Kidney (tissue), 22 donors: ENCODE data around the gene ZBTB9. TPM values are rescaled to one million over a fixed set of nuclear protein-coding genes. Genes with fewer than 3 reads are reported as not detected.

Experiments used
- DNase-seq, 5 donors: peaks; one replicate each; pipeline ENCODE4 v3.0.0-alpha.2; 2013 to 2020
- FAIRE-seq: peaks from 2 replicates; lab custom pipeline; 2012; peaks lifted over from hg19 to GRCh38; lab: Jason Lieb, UNC
- H3K27ac ChIP-seq, 2 donors: one replicate each; pipeline ENCODE4 v1.7.0; 2013; ENCODE audit warnings: low read depth in 2 of 2, low read length in 2 of 2, inconsistent platforms in 1 of 2
- H3K27me3 ChIP-seq: one replicate; pipeline ENCODE4 v1.7.1; 2013; ENCODE audit warnings: low read length, inconsistent platforms; ENCODE audit not compliant: control insufficient read depth, insufficient read depth
- H3K36me3 ChIP-seq, 3 donors: one replicate each; pipeline versions ENCODE4 v1.7.0 to v1.7.1; 2013; ENCODE audit warnings: low read length in 3 of 3, control low read depth in 1 of 3, inconsistent platforms in 1 of 3; ENCODE audit not compliant: insufficient read depth in 3 of 3, control insufficient read depth in 2 of 3
- H3K4me1 ChIP-seq, 3 donors: one replicate each; pipeline versions ENCODE4 v1.7.0 to v1.7.1; 2013; ENCODE audit warnings: low read length in 3 of 3, inconsistent platforms in 1 of 3, low read depth in 1 of 3; ENCODE audit not compliant: control insufficient read depth in 2 of 3, insufficient read depth in 2 of 3
- H3K4me3 ChIP-seq, 3 donors: one replicate each; pipeline versions ENCODE4 v1.7.0 to v1.8.1; 2013; ENCODE audit warnings: low read length in 3 of 3, control low read depth in 1 of 3, inconsistent platforms in 1 of 3
- H3K9ac ChIP-seq, 3 donors: one replicate each; pipeline versions ENCODE4 v1.7.0 to v1.7.1; 2013; ENCODE audit warnings: low read length in 3 of 3, control low read depth in 1 of 3, inconsistent platforms in 1 of 3
- H3K9me3 ChIP-seq, 3 donors: one replicate each; pipeline versions ENCODE4 v1.7.0 to v1.7.1; 2013; ENCODE audit warnings: low read length in 3 of 3, control low read depth in 1 of 3, inconsistent platforms in 1 of 3; ENCODE audit not compliant: control insufficient read depth in 2 of 3, insufficient read depth in 1 of 3
- intact Hi-C: fragments of 100-400 bp; cut with DNase I; formaldehyde crosslinking; loops from one replicate; pipeline ENCODE4 v1.11.1; 2022
- long read RNA-seq, 10 donors: library from polyadenylated mRNA in 1 of 10; unstranded in 1 of 10; transcript quantifications; one replicate each; pipeline ENCODE4 v2.0.0 and lab custom pipeline, GENCODE V29; 2021 to 2026
- polyA plus RNA-seq: library from polyadenylated mRNA; stranded (reverse); fragments of 350-450 nt; fragmentation: Illumina TruSeq; extraction: RNeasy Lipid Tissue Mini Kit (QIAGEN cat#74804); gene quantifications from one replicate; pipeline ENCODE4 v1.2.3, GENCODE V29; 2014; ENCODE audit warnings: low read depth, low replicate concordance; ENCODE audit not compliant: insufficient read depth
- total RNA-seq: library from RNA; stranded (reverse); fragmentation: NEBNext Ultra II Directional; extraction: Animal tissue kit (Norgen Biotek cat#: 25700); gene quantifications from one replicate; pipeline ENCODE4 v1.2.1, GENCODE V29; 2021
- TF ChIP-seq, protein P1 (sequence below): IDR thresholded peaks from 3 replicates; pipeline ENCODE4 v1.5.1; 2012; ENCODE audit warnings: mild to moderate bottlenecking, moderate library complexity, borderline replicate concordance; ENCODE audit not compliant: insufficient read depth; ENCODE audit errors: extremely low read depth
- donor health status: control.
- donor health status: control.
- donor health status: control.
- donor health status: control.
- donor health status: control.
- donor health status: DM: yes; HTN: yes; CAD: no.
- donor health status: Normal renal cell carcinoma (clear cell type).

ZBTB9 gene, protein sequence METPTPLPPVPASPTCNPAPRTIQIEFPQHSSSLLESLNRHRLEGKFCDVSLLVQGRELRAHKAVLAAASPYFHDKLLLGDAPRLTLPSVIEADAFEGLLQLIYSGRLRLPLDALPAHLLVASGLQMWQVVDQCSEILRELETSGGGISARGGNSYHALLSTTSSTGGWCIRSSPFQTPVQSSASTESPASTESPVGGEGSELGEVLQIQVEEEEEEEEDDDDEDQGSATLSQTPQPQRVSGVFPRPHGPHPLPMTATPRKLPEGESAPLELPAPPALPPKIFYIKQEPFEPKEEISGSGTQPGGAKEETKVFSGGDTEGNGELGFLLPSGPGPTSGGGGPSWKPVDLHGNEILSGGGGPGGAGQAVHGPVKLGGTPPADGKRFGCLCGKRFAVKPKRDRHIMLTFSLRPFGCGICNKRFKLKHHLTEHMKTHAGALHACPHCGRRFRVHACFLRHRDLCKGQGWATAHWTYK
- 11.5 TPM for total RNA-seq
- 6.4 TPM for polyA plus RNA-seq
- long read RNA-seq, donor 1, transcript ZBTB9-201 (2 exons, 2,716 nt): major isoform, 8 of 9 reads
- long read RNA-seq, donor 1, partial matches to known transcripts: 0 of 9 reads
- long read RNA-seq, donor 1, other reads (novel, unspliced or antisense): 0 of 9 reads
- long read RNA-seq, donor 2, transcript ZBTB9-201 (2 exons, 2,716 nt): major isoform, 5 of 6 reads
- long read RNA-seq, donor 2, partial matches to known transcripts: 0 of 6 reads
- long read RNA-seq, donor 2, other reads (novel, unspliced or antisense): 0 of 6 reads
- long read RNA-seq, donor 3, partial matches to known transcripts: 0 of 4 reads
- long read RNA-seq, donor 3, other reads (novel, unspliced or antisense): 0 of 4 reads
- long read RNA-seq, donor 4, transcript ZBTB9-201 (2 exons, 2,716 nt): major isoform, 5 of 5 reads
- long read RNA-seq, donor 4, partial matches to known transcripts: 0 of 5 reads
- long read RNA-seq, donor 4, other reads (novel, unspliced or antisense): 0 of 5 reads
- long read RNA-seq, donor 5: 0 reads
- long read RNA-seq, donor 6: 0 reads
- long read RNA-seq, donor 7, transcript ZBTB9-201 (2 exons, 2,716 nt): major isoform, 20 of 26 reads
- long read RNA-seq, donor 7, partial matches to known transcripts: 0 of 26 reads
- long read RNA-seq, donor 7, other reads (novel, unspliced or antisense): 6 of 26 reads
- long read RNA-seq, donor 8, partial matches to known transcripts: 0 of 3 reads
- long read RNA-seq, donor 8, other reads (novel, unspliced or antisense): 0 of 3 reads
- long read RNA-seq, donor 9, partial matches to known transcripts: 0 of 3 reads
- long read RNA-seq, donor 9, other reads (novel, unspliced or antisense): 0 of 3 reads
- long read RNA-seq, donor 10, partial matches to known transcripts: 0 of 3 reads
- long read RNA-seq, donor 10, other reads (novel, unspliced or antisense): 0 of 3 reads

DNA sequence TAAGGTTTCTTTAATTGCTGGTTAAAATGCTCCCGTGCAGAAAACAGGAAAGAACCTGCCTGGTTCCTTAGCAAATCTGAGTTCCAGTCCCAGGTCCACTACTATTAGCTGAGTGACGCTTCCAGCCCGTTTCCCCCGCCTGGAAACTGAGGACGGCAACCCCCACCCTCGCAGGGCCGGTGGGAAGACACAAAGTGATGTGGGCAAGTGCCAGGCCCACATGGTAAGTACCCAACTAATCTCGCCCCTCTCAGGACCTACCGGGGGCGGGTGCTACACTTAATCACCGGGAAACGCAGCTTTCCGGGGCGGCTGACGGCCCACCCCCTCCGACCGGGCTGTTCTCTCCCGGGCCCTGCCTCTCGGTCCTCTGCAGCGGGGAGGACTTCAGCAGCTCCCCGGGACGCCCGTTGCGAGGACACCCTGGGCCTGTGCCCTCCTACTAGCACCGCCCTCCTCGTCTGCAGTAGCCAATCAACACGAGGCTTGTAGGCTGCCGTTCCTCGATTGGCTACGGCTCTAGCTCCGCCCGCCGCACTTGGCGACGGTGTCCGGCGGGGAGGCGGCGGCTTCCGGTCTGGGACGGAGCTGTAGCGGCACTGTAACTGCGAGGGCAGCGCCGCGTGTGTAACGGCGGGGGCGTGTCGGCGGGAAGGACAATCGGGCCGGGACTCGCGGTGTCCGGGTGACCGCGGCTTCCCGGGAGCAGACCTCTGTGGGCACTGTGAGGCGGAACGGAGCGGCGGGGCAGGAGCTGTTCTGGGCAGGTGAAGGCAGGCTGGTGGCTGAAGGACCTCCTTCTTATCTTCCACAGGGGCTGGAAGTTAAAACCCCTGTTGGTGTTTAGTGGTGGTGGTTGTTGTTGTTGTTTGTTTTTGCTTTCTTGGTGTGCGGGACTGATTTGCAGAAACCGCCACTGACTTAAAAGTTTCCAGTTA lies at the start of gene ZBTB9:
Gene ZBTB9 (plus strand): TSS at position 568 of the 938 bp plus-strand sequence. CDS start 525 bp downstream, outside the sequence.
- Histone ChIP-seq H3K4me1 (peaks cover 0 to 9% (median 0%) of the 10 kb centered on the region in 3 donors), H3K4me3 (peak within 1 kb of the TSS; percentile 87 to 95 (median 93)), H3K27ac (peak within 1 kb of the TSS; percentile 63 to 85), H3K27me3 (no peaks in the 10 kb centered on the region), H3K36me3 (peaks cover 0 to 3% (median 3%) of the 10 kb centered on the region in 3 donors), H3K9ac (peak within 1 kb of the TSS; percentile 79 to 98 (median 81)), H3K9me3 (no peaks in the 10 kb centered on the region)
- peak; percentile 92 for FAIRE-seq
- intact Hi-C loops: no loop called here
- peak; percentile 97 to 98 (median 98) for DNase-seq
- TF ChIP-seq, protein P1, sequence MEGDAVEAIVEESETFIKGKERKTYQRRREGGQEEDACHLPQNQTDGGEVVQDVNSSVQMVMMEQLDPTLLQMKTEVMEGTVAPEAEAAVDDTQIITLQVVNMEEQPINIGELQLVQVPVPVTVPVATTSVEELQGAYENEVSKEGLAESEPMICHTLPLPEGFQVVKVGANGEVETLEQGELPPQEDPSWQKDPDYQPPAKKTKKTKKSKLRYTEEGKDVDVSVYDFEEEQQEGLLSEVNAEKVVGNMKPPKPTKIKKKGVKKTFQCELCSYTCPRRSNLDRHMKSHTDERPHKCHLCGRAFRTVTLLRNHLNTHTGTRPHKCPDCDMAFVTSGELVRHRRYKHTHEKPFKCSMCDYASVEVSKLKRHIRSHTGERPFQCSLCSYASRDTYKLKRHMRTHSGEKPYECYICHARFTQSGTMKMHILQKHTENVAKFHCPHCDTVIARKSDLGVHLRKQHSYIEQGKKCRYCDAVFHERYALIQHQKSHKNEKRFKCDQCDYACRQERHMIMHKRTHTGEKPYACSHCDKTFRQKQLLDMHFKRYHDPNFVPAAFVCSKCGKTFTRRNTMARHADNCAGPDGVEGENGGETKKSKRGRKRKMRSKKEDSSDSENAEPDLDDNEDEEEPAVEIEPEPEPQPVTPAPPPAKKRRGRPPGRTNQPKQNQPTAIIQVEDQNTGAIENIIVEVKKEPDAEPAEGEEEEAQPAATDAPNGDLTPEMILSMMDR: no peak

DNA sequence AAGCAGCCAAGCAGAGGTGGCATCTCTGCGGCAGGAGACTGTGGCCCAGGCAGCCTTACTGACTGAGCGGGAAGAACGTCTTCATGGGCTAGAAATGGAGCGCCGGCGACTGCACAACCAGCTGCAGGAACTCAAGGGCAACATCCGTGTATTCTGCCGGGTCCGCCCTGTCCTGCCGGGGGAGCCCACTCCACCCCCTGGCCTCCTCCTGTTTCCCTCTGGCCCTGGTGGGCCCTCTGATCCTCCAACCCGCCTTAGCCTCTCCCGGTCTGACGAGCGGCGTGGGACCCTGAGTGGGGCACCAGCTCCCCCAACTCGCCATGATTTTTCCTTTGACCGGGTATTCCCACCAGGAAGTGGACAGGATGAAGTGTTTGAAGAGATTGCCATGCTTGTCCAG lies 49.5 kb upstream of the ZBTB9 start:
- no peaks in the 10 kb centered on the region for H3K36me3 ChIP-seq
- no peak overlapping the region for H3K27ac ChIP-seq
- H3K9ac ChIP-seq: no peak overlapping the region
- H3K4me3 ChIP-seq: no peak overlapping the region
- intact Hi-C loops: no loop called here
- DNase-seq (peak in 1 of 5 donors; percentile 61), FAIRE-seq (no peak)
- peaks cover 0 to 7% (median 0%) of the 10 kb centered on the region in 3 donors for H3K4me1 ChIP-seq
- H3K9me3 ChIP-seq: no peaks in the 10 kb centered on the region
- H3K27me3 ChIP-seq: no peaks in the 10 kb centered on the region
- TF ChIP-seq, protein P1: no peak
